HG03460 (cell line): ENCODE results near the gene FOXI1.
"Not testable (repeated sequence)": the region's sequence is repeated elsewhere in the genome, so short reads cannot be mapped to it uniquely, and the experiment has no call there.

ENCODE experiments used
- ATAC-seq: cut with Tn5 transposase; IDR thresholded peaks from one replicate; pipeline ENCODE4 v1.9.1; 2021; ENCODE audit not compliant: unreplicated experiment

FOXI1 gene

GRCh38 chr5:170126061-170126460 is 20.4 kb downstream of the FOXI1 start:
- ATAC-seq: no peak

- ATAC-seq: no peak
These were observed 20.9 kb downstream of the FOXI1 start for GRCh38 chr5:170126626-170127025.

GRCh38 chr5:170131235-170131634 is 25.5 kb downstream of the FOXI1 start:
- ATAC-seq: no peak

- no peak for ATAC-seq
These were observed 26.7 kb downstream of the FOXI1 start for GRCh38 chr5:170132269-170132975.

GRCh38 chr5:170132976-170133448 is 27.3 kb downstream of the FOXI1 start:
- ATAC-seq: no peak

GRCh38 chr5:170135796-170136490 is 30.2 kb downstream of the FOXI1 start:
- no peak for ATAC-seq

GRCh38 chr5:170136506-170136905 is 30.8 kb downstream of the FOXI1 start:
- ATAC-seq: no peak

GRCh38 chr5:170137694-170138214 is 32.1 kb downstream of the FOXI1 start:
- no peak for ATAC-seq

- no peak for ATAC-seq
These were observed 32.6 kb downstream of the FOXI1 start for GRCh38 chr5:170138273-170138672.

GRCh38 chr5:170139786-170140335 is 34.2 kb downstream of the FOXI1 start:
- ATAC-seq: no peak

GRCh38 chr5:170141196-170141595 is 35.5 kb downstream of the FOXI1 start:
- not testable (repeated sequence) for ATAC-seq

- ATAC-seq: no peak
These were observed 35.9 kb downstream of the FOXI1 start for GRCh38 chr5:170141636-170142035.

GRCh38 chr5:170142196-170142595 is 36.5 kb downstream of the FOXI1 start:
- no peak for ATAC-seq

- ATAC-seq: no peak
These were observed 37.4 kb downstream of the FOXI1 start for GRCh38 chr5:170143091-170143490.

GRCh38 chr5:170143710-170144109 is 38.0 kb downstream of the FOXI1 start:
- ATAC-seq: no peak

- ATAC-seq: no peak
These were observed 38.8 kb downstream of the FOXI1 start for GRCh38 chr5:170144286-170145023.

GRCh38 chr5:170145462-170145861 is 39.8 kb downstream of the FOXI1 start:
- ATAC-seq: no peak

GRCh38 chr5:170147051-170147752 is 41.5 kb downstream of the FOXI1 start:
- no peak for ATAC-seq

- ATAC-seq: no peak
These were observed 42.1 kb downstream of the FOXI1 start for GRCh38 chr5:170147753-170148264.

- no peak for ATAC-seq
These were observed 42.9 kb downstream of the FOXI1 start for GRCh38 chr5:170148430-170149205.
